Fibroblast of the conjunctiva (primary cell): ENCODE measurements around the gene AQP6.

Source experiments
- DNase-seq: peaks from one replicate; pipeline ENCODE4 v3.0.0-alpha.2; 2010; ENCODE audit warnings: low read depth

Gene AQP6

GRCh38 chr12:49942921-49943624, 29.7 kb upstream of the AQP6 start:
- no peak for DNase-seq

GRCh38 chr12:49943625-49943960, 29.2 kb upstream of the AQP6 start:
- no peak for DNase-seq

GRCh38 chr12:49944046-49944445, 28.7 kb upstream of the AQP6 start:
- DNase-seq, result no peak

- no peak for DNase-seq
Observed at GRCh38 chr12:49944718-49945117, 28.0 kb upstream of the AQP6 start.

- peak; percentile 51 for DNase-seq
Observed at GRCh38 chr12:49945394-49946080, 27.2 kb upstream of the AQP6 start.

- DNase-seq, result no peak
Observed at GRCh38 chr12:49946086-49946485, 26.7 kb upstream of the AQP6 start.

GRCh38 chr12:49946497-49946896, 26.2 kb upstream of the AQP6 start:
- no peak for DNase-seq

- DNase-seq, result no peak
Observed at GRCh38 chr12:49947593-49948226, 25.0 kb upstream of the AQP6 start.

GRCh38 chr12:49948866-49949845, 23.6 kb upstream of the AQP6 start:
- no peak for DNase-seq

GRCh38 chr12:49949866-49950265, 22.9 kb upstream of the AQP6 start:
- no peak for DNase-seq

- no peak for DNase-seq
Observed at GRCh38 chr12:49950273-49951251, 22.2 kb upstream of the AQP6 start, which contains the start of gene AQP2. Gene AQP2, plus strand, starts transcription at chr12:49950737. Its CDS starts 94 bp downstream, at chr12:49950831.

- no peak for DNase-seq
Observed at GRCh38 chr12:49951411-49952240, 21.1 kb upstream of the AQP6 start.

- no peak for DNase-seq
Observed at GRCh38 chr12:49952391-49953055, 20.2 kb upstream of the AQP6 start.

GRCh38 chr12:49953151-49953550, 19.6 kb upstream of the AQP6 start:
- no peak for DNase-seq

GRCh38 chr12:49953961-49954846, 18.5 kb upstream of the AQP6 start:
- no peak for DNase-seq

GRCh38 chr12:49954863-49955830, 17.6 kb upstream of the AQP6 start:
- no peak for DNase-seq
